CD4-positive, alpha-beta T cell treated with Interleukin-4 for 4 hours (primary cell): ENCODE results near the gene NFKBIL1.
"Not testable (repeated sequence)": the region's sequence is repeated elsewhere in the genome, so short reads cannot be mapped to it uniquely, and the experiment has no call there.

Source experiments
- DNase-seq: peaks from one replicate; pipeline ENCODE4 v3.0.0-alpha.2; 2020

The NFKBIL1 gene

GRCh38 chr6:31546958-31547726 is at the start of gene NFKBIL1:
TSS of gene NFKBIL1 (plus strand) at chr6:31547608. CDS start at chr6:31547695, 87 bp downstream.
- peak; percentile 90 for DNase-seq

- DNase-seq = no peak
Observed at GRCh38 chr6:31498748-31499147, 48.7 kb upstream of the NFKBIL1 start.

GRCh38 chr6:31499648-31500047 is 47.8 kb upstream of the NFKBIL1 start:
- not testable (repeated sequence) for DNase-seq

GRCh38 chr6:31502586-31502985 is 44.8 kb upstream of the NFKBIL1 start:
- no peak for DNase-seq

GRCh38 chr6:31509036-31509435 is 38.4 kb upstream of the NFKBIL1 start:
- not testable (repeated sequence) for DNase-seq

- no peak for DNase-seq
Observed at GRCh38 chr6:31510007-31510406, 37.4 kb upstream of the NFKBIL1 start.

GRCh38 chr6:31513456-31514165 is 33.8 kb upstream of the NFKBIL1 start:
- DNase-seq = no peak

- DNase-seq = no peak
Observed at GRCh38 chr6:31521835-31522234, 25.6 kb upstream of the NFKBIL1 start.

GRCh38 chr6:31525553-31525931 is 21.9 kb upstream of the NFKBIL1 start:
- no peak for DNase-seq

- no peak for DNase-seq
Observed at GRCh38 chr6:31525932-31526591, 21.3 kb upstream of the NFKBIL1 start.

GRCh38 chr6:31528307-31528777 is 19.1 kb upstream of the NFKBIL1 start:
- DNase-seq = no peak

GRCh38 chr6:31528821-31529328 is 18.5 kb upstream of the NFKBIL1 start, which contains the start of gene MCCD1:
TSS of gene MCCD1 (plus strand) at chr6:31528962. CDS start at chr6:31529015, 53 bp downstream.
- no peak for DNase-seq

- DNase-seq = no peak
Observed at GRCh38 chr6:31529329-31530150, 17.9 kb upstream of the NFKBIL1 start.

GRCh38 chr6:31530659-31531058 is 16.7 kb upstream of the NFKBIL1 start:
- no peak for DNase-seq

- DNase-seq = no peak
Observed at GRCh38 chr6:31531162-31531561, 16.2 kb upstream of the NFKBIL1 start.

- no peak for DNase-seq
Observed at GRCh38 chr6:31531771-31532643, 15.4 kb upstream of the NFKBIL1 start.

GRCh38 chr6:31532644-31533454 is 14.6 kb upstream of the NFKBIL1 start:
- no peak for DNase-seq

- no peak for DNase-seq
Observed at GRCh38 chr6:31533455-31533841, 14.0 kb upstream of the NFKBIL1 start.

- no peak for DNase-seq
Observed at GRCh38 chr6:31534011-31534410, 13.4 kb upstream of the NFKBIL1 start.

- DNase-seq = no peak
Observed at GRCh38 chr6:31534521-31535040, 12.8 kb upstream of the NFKBIL1 start.
